NB4 (cell line): ENCODE measurements around the gene ACO1.
A peak's percentile ranks its signal among the peaks of the same experiment; 100 is the strongest.
"Not testable (repeated sequence)": the region's sequence is repeated elsewhere in the genome, so short reads cannot be mapped to it uniquely, and the experiment has no call there.

Experiments used
- DNase-seq: peaks from one replicate; pipeline ENCODE4 v3.0.0; 2010; ENCODE audit warnings: low read depth
- H3K4me3 ChIP-seq: one replicate; pipeline ENCODE4 v1.5.1; 2011; ENCODE audit warnings: mild to moderate bottlenecking, low read depth, low read length, moderate library complexity
- CTCF ChIP-seq: IDR thresholded peaks from one replicate; pipeline ENCODE4 v1.5.1; 2012; ENCODE audit warnings: low read depth, low read length
- MAX ChIP-seq: IDR thresholded peaks from 2 replicates; pipeline ENCODE4 v1.6.1; 2011; ENCODE audit warnings: low read depth, low read length
- MYC ChIP-seq: IDR thresholded peaks from 2 replicates; pipeline ENCODE4 v1.6.1; 2011; ENCODE audit warnings: low read depth, low read length
- POLR2A ChIP-seq: IDR thresholded peaks from 2 replicates; pipeline ENCODE4 v1.6.1; 2011; ENCODE audit warnings: mild to moderate bottlenecking; ENCODE audit not compliant: insufficient read length; ENCODE audit errors: extremely low read depth

The ACO1 gene

DNA sequence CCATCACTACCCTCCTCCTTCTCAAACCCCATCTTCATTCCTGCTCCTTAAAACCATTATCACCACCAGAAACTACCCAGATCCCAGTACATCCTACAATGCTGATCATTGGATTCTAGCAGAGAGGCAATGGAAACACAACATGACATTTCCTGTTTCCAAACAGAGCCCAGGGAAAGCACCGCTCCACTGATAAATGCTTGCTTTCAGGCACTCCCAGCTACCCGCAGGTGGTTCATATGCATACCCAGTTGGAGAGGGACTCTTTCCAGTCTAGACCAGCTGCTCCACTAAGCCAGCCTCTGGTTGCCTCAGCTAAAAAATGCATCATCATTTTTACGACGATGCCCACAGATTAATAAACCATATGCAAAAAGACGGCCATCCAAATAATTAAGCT is 39.2 kb upstream of the ACO1 start:
- no peak for TF ChIP-seq MYC
- no peak for TF ChIP-seq POLR2A
- no peak for TF ChIP-seq CTCF
- TF ChIP-seq MAX = no peak
- no peak overlapping the region for H3K4me3 ChIP-seq
- DNase-seq = no peak

- H3K4me3 ChIP-seq = no peak overlapping the region
- no peak for DNase-seq
- no peak for TF ChIP-seq CTCF
- no peak for TF ChIP-seq MYC
- no peak for TF ChIP-seq POLR2A
- no peak for TF ChIP-seq MAX
These were observed 36.9 kb upstream of the ACO1 start for GRCh38 chr9:32347571-32347970.

GRCh38 chr9:32348106-32348695 is 36.2 kb upstream of the ACO1 start:
- TF ChIP-seq CTCF (no peak), POLR2A (no peak)
- no peak overlapping the region for H3K4me3 ChIP-seq
- no peak for DNase-seq

DNA sequence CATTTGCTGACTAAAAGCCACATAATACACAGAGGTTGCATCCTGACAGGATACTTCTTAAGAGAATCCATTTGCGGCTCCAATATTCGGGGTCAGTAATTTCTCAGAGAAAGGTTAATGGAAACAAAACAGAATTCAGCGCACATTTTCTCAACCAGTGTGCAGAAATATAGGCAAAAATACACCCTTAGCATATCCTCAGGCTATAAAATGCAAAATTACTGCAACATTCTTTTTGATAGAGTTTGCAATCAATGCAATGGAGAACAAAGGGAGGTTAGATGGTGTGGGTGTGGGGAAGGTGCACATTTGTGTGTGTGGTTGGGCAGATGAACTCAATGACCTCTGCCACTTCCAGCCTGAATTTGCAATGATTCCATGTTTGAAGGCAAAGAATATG is 35.4 kb upstream of the ACO1 start:
- no peak overlapping the region for H3K4me3 ChIP-seq
- TF ChIP-seq MYC = no peak
- no peak for TF ChIP-seq CTCF
- TF ChIP-seq MAX = no peak
- TF ChIP-seq POLR2A = no peak
- DNase-seq = no peak

GRCh38 chr9:32350682-32351081 is 33.8 kb upstream of the ACO1 start:
- no peak for TF ChIP-seq MAX
- peak; percentile 14 for TF ChIP-seq CTCF
- no peak for TF ChIP-seq MYC
- no peak for TF ChIP-seq POLR2A
- DNase-seq = peak; percentile 72

DNA sequence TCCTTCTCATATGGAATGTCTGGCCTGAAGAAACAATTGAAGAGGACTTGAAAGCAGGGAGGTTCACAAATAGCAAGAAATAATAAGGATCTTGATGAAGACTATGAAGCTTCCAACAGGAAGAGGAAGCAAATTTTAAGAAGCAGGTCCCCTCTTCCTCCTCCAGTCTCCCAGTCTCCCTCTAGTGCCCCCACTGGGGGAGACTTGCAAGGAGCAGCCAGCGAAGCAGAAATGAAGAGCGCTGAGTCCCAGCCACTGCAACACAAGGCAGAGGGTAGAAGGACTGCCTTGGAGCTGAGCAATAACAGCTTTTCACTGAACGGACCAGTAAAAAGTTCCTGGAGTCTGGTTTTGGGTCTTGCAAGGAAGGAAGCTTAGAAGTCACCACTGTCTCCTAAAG is 32.6 kb upstream of the ACO1 start:
- TF ChIP-seq MAX (no peak), CTCF (peak; percentile 72), POLR2A (no peak), MYC (no peak)
- DNase-seq = peak; percentile 67
- no peak overlapping the region for H3K4me3 ChIP-seq

More at GRCh38 chr9:32350682-32351081, 33.8 kb upstream of the ACO1 start:
- no peak overlapping the region for H3K4me3 ChIP-seq

DNA sequence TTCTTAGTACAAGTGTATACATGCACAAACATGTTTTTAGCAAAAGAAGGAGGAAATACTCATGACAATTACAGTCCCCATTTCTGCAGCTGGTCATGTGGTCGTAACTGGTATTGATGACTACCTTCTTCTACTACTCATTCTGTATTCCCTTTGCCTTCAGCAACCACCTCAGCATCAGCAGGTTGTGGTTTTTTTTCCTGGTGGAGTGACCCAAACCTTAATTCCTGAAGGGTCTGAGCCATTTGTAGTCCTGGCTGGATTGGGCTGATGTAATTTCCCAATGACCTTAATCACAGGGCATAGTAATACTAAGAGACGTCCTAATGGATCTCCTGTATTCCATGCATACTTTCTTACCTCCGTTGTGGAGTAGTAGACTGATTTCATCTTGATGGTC is 31.0 kb upstream of the ACO1 start:
- H3K4me3 ChIP-seq, DNase-seq: not testable (repeated sequence)
